A549 treated with AZD9567 at 1 μM for 4 hours (cell line): ENCODE measurements around the gene SNAP25. TPM values are rescaled to one million over a fixed set of nuclear protein-coding genes. Genes with fewer than 3 reads are reported as not detected.

Experiments
- total RNA-seq: library from RNA; stranded (reverse); fragments of 200-300 nt; extraction: Qiagen RNA extraction; gene quantifications from 5 replicates; pipeline ENCODE4 v1.2.3, GENCODE V29; 2022; ENCODE audit not compliant: insufficient read depth

SNAP25 gene
- 13.5 to 18.3 TPM (median 18.0 TPM) in 5 replicates for total RNA-seq

DNA sequence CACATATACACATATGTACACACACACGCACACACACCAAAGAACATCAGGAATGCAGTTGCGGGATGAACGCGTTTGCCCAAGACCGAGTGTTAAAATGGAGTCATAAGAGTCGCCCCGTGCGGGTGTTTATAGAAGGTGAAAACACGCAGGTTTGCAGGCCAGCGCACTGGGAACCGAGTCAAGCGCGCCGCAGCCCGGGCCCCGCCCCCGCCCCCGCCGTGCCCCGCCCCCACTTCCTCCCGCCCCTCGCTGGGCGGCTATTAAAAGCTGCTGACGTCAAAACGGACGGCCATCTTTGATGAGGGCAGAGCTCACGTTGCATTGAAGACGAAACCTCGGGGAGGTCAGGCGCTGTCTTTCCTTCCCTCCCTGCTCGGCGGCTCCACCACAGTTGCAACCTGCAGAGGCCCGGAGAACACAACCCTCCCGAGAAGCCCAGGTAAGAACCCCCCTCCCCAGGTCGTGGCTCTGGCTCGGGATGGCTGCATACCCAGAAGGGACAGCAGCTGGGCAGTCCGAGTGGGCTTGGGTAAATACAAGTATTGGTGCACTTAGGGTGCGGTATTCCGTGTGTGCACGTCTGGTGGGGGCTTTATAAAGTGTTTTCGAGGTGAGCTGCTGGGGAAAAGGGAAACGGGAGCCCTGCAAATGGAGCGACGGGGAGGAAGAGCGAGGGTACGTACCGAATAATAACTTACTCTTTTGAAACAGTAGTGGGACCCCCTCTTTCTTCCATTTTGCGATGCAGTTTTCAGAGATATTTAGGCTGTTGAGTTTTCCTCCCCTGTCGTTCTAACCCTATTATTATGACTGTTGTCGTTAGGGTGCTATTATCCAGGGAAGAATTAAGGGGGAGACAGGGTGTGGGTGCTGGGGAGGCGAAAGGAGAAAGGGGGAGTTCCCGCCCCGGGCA, at the start of gene SNAP25:
Gene SNAP25 (plus strand): TSS at position 295 of the 916 bp plus-strand sequence. CDS start 56,662 bp downstream, outside the sequence.

Other genes starting within 250 kb of the SNAP25 start
- 5.5 to 6.2 TPM (median 6.0 TPM) in 5 replicates for gene ANKEF1, start 183.8 kb upstream of the SNAP25 start, total RNA-seq
- 17.5 to 25.7 TPM (median 18.1 TPM) in 5 replicates for gene MKKS, start 215.4 kb downstream of the SNAP25 start, total RNA-seq
- gene SLX4IP, start 216.5 kb downstream of the SNAP25 start, total RNA-seq, result 1.8 to 2.7 TPM (median 2.2 TPM) in 5 replicates